Purkinje cell (primary cell): ENCODE data around the gene FOXD4L3. TPM values are rescaled to one million over a fixed set of nuclear protein-coding genes. Genes with fewer than 3 reads are reported as not detected.

ENCODE experiments used
- polyA plus RNA-seq: library from polyadenylated mRNA; unstranded; fragments of >200 nt; fragmentation: Nextera tagmentation; gene quantifications from 2 replicates; pipeline ENCODE4 v1.2.1, GENCODE V29; 2014

FOXD4L3 gene
- not detected in 2 replicates for polyA plus RNA-seq

DNA sequence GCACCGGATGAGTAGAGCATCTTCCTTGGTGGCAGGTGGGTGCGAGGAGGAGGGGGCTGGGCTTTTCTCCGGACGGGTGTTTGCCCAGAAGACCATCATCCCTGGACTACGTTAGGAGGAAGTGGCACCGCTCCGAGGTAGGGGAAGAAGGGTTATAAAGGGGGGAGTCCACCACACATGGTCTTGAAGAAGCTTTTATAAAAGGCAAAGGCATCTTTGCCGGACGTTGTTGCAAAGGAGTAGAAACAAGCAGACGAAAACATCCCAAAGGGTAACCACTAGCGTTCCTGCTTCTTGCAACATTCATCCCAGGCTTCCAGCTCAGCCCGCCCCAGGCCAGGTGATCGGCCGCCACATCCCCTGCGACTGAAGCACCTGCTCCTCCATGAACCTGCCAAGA lies at the start of gene FOXD4L3:
Gene FOXD4L3, plus strand, starts transcription at position 301 of the 400 bp plus-strand sequence. Its CDS starts 85 bp downstream, at position 386.

Other genes starting within 250 kb of the FOXD4L3 start
- gene ZNG1C, start 60.9 kb upstream of the FOXD4L3 start, polyA plus RNA-seq, result 98.9 and 101 TPM in 2 replicates
- 0.39 and 0.67 TPM in 2 replicates for gene PGM5, start 53.7 kb downstream of the FOXD4L3 start, polyA plus RNA-seq
- gene TMEM252, start 238.0 kb downstream of the FOXD4L3 start, polyA plus RNA-seq, result not detected in 2 replicates